HEK293 (cell line): ENCODE results near the gene ARHGAP4.

Experiments
- ZNF114 ChIP-seq: fragments of 450-650 bp; formaldehyde crosslinking; IDR thresholded peaks from 2 replicates; pipeline ENCODE4 v1.5.0; 2017; ENCODE audit warnings: missing biosample characterization, missing genetic modification characterization
- ZNF362 ChIP-seq: fragments of 450-650 bp; formaldehyde crosslinking; IDR thresholded peaks from 2 replicates; pipeline ENCODE4 v1.5.1; 2016; ENCODE audit warnings: missing biosample characterization, missing genetic modification characterization
- ZNF529 ChIP-seq: fragments of 450-650 bp; formaldehyde crosslinking; IDR thresholded peaks from 2 replicates; pipeline ENCODE4 v1.5.1; 2017; ENCODE audit warnings: missing genetic modification characterization, missing biosample characterization; ENCODE audit not compliant: insufficient replicate concordance
- TF ChIP-seq, protein P1 (sequence below): fragments of 450-650 bp; formaldehyde crosslinking; IDR thresholded peaks from 2 replicates; pipeline ENCODE4 v1.5.1; 2016; ENCODE audit warnings: missing biosample characterization, missing genetic modification characterization

DNA sequence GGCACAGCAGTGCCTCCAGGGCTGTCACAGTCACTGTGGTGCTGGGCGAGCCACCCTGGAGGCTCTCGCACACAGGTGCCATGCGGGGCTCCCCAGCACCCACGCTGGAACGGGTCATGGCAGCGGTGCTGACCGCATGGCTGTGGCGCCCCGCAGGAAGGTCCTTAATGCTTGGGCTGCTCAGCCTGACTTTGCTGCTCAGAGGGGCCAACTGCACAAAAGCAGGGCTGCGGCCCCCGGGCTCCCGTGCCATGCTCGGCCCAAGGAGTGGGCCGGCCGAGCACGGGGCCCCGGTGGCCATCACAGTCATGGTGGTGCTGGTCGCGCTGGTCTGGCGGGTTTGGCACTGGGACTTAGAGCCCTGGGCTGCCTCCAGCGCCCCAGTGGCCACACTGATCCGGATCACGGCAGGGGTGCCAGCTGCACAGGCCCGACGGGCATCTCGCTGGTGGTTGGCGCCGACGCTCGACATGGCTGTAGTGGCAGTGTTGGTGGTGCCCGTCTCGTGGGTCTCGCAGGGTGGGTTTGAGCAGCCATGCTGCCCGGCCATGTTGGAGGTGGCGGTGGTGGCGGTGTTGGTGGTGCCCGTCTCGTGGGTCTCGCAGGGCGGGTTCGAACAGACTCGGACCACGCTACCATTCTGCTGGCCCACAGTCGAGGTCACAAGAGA is 28.6 kb upstream of the ARHGAP4 start:
- TF ChIP-seq, protein P1, sequence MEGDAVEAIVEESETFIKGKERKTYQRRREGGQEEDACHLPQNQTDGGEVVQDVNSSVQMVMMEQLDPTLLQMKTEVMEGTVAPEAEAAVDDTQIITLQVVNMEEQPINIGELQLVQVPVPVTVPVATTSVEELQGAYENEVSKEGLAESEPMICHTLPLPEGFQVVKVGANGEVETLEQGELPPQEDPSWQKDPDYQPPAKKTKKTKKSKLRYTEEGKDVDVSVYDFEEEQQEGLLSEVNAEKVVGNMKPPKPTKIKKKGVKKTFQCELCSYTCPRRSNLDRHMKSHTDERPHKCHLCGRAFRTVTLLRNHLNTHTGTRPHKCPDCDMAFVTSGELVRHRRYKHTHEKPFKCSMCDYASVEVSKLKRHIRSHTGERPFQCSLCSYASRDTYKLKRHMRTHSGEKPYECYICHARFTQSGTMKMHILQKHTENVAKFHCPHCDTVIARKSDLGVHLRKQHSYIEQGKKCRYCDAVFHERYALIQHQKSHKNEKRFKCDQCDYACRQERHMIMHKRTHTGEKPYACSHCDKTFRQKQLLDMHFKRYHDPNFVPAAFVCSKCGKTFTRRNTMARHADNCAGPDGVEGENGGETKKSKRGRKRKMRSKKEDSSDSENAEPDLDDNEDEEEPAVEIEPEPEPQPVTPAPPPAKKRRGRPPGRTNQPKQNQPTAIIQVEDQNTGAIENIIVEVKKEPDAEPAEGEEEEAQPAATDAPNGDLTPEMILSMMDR (tag by site-specific recombination): no peak
- TF ChIP-seq ZNF529 (tag by site-specific recombination): no peak
- no peak for TF ChIP-seq ZNF114
- TF ChIP-seq ZNF362: no peak
